Ovary (tissue), 3 donors: ENCODE measurements around the gene CSF3R.

ENCODE experiments used
- POLR2A ChIP-seq: fragments of 450-650 bp; IDR thresholded peaks from one replicate; pipeline ENCODE4 v1.6.1; 2017; ENCODE audit warnings: antibody characterized with exemption, mild to moderate bottlenecking, moderate library complexity
- TF ChIP-seq, protein P1 (sequence below), 3 donors: fragments of 450-650 bp in 2 of 3; fragments of 200-600 bp in 1 of 3; IDR thresholded peaks; one replicate each; pipeline versions ENCODE4 v1.5.1 to v1.8.0; 2016 to 2022; ENCODE audit warnings: antibody characterized with exemption in 3 of 3, mild to moderate bottlenecking in 1 of 3
- donor health status: DM: no; HTN: no; CAD: no.

DNA sequence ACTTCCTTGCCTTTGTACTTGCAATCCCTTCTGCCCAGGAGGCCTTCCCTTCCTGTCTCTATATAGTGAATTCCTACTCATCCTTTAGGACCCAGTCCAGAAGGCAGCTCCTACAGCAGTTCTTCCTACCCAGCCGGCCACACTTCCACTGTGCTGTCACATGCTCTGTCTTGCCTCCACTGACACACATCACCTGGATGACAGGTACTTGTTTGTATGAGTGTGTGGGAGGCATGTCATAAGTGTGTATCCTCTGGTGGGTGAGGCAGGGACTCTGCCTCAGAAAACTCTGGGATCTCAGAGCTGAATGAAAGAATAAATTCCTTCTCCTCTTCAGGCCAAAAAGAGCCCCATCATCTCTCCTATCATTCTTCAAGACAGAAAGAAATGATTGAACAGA is 27.3 kb downstream of the CSF3R start:
- TF ChIP-seq, protein P1, sequence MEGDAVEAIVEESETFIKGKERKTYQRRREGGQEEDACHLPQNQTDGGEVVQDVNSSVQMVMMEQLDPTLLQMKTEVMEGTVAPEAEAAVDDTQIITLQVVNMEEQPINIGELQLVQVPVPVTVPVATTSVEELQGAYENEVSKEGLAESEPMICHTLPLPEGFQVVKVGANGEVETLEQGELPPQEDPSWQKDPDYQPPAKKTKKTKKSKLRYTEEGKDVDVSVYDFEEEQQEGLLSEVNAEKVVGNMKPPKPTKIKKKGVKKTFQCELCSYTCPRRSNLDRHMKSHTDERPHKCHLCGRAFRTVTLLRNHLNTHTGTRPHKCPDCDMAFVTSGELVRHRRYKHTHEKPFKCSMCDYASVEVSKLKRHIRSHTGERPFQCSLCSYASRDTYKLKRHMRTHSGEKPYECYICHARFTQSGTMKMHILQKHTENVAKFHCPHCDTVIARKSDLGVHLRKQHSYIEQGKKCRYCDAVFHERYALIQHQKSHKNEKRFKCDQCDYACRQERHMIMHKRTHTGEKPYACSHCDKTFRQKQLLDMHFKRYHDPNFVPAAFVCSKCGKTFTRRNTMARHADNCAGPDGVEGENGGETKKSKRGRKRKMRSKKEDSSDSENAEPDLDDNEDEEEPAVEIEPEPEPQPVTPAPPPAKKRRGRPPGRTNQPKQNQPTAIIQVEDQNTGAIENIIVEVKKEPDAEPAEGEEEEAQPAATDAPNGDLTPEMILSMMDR (IDR thresholded peaks at IDR 0.05) = no peak
- no peak for TF ChIP-seq POLR2A
